ENCODE measurements around the gene KRTAP5-5.
"Not testable (repeated sequence)": the region's sequence is repeated elsewhere in the genome, so short reads cannot be mapped to it uniquely, and the experiment has no call there.

Gene KRTAP5-5

GRCh38 chr11:1643146-1643690 is 13.6 kb downstream of the KRTAP5-5 start:
- DNase-seq, result no peak

GRCh38 chr11:1644601-1645356 is 15.2 kb downstream of the KRTAP5-5 start:
- no peak for DNase-seq

GRCh38 chr11:1645357-1645821 is 15.8 kb downstream of the KRTAP5-5 start:
- DNase-seq, result no peak

- not testable (repeated sequence) for DNase-seq
Observed at GRCh38 chr11:1646540-1646939, 17.0 kb downstream of the KRTAP5-5 start.

- DNase-seq, result no peak
Observed at GRCh38 chr11:1647901-1648652, 18.5 kb downstream of the KRTAP5-5 start.

GRCh38 chr11:1648653-1649420 is 19.3 kb downstream of the KRTAP5-5 start:
- peak; percentile 45 for DNase-seq

- DNase-seq, result no peak
Observed at GRCh38 chr11:1650034-1650917, 20.7 kb downstream of the KRTAP5-5 start.

- DNase-seq, result no peak
Observed at GRCh38 chr11:1650918-1651262, 21.3 kb downstream of the KRTAP5-5 start.

GRCh38 chr11:1651411-1651980 is 21.9 kb downstream of the KRTAP5-5 start:
- no peak for DNase-seq

- no peak for DNase-seq
Observed at GRCh38 chr11:1652026-1652425, 22.5 kb downstream of the KRTAP5-5 start.

GRCh38 chr11:1652442-1652770 is 22.8 kb downstream of the KRTAP5-5 start:
- DNase-seq, result peak; percentile 36

- peak; percentile 79 for DNase-seq
Observed at GRCh38 chr11:1652771-1653540, 23.4 kb downstream of the KRTAP5-5 start.

GRCh38 chr11:1653541-1654387 is 24.2 kb downstream of the KRTAP5-5 start:
- peak; percentile 38 for DNase-seq

- peak; percentile 52 for DNase-seq
Observed at GRCh38 chr11:1654388-1655167, 25.0 kb downstream of the KRTAP5-5 start.

- peak; percentile 46 for DNase-seq
Observed at GRCh38 chr11:1655168-1656060, 25.8 kb downstream of the KRTAP5-5 start.

- no peak for DNase-seq
Observed at GRCh38 chr11:1656061-1656441, 26.5 kb downstream of the KRTAP5-5 start.

GRCh38 chr11:1656670-1657069 is 27.1 kb downstream of the KRTAP5-5 start:
- no peak for DNase-seq

GRCh38 chr11:1659506-1659905 is 29.9 kb downstream of the KRTAP5-5 start:
- no peak for DNase-seq
